HFF-Myc (cell line): ENCODE measurements around the gene FFAR1.

ENCODE experiments used
- DNase-seq: peaks from one replicate; pipeline ENCODE4 v3.0.0-alpha.2; 2011; ENCODE audit warnings: low read depth; ENCODE audit errors: extremely low read depth
- H3K4me3 ChIP-seq: replicated peaks from 2 replicates; pipeline ENCODE4 v1.5.1; 2011; ENCODE audit warnings: low read depth, mild to moderate bottlenecking, control low read depth, low read length
- TF ChIP-seq, protein P1 (sequence below): IDR thresholded peaks from 2 replicates; pipeline ENCODE4 v1.5.1; 2012; ENCODE audit warnings: mild to moderate bottlenecking, low read depth, low read length, control low read depth; ENCODE audit errors: missing control alignments

FFAR1 gene

DNA sequence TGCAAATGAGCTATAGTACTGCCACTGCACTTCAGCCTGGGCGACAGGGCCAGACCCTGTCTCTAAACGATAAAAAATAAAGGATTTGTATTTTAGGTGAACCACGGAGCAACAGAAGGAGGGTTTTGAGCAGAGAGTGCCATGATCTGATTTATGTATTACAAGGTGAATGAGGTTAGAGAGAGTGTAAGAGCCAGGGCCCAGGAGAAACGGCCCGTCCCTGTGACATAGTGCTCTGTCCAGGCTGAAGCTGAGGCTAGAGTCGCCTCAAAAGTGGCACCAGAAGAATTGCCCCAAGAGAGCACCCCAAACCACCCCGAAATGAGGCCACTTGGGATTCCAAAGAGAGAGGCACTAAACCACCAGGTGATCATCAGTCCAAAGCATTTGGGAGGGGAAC, 38.8 kb upstream of the FFAR1 start:
- TF ChIP-seq, protein P1, sequence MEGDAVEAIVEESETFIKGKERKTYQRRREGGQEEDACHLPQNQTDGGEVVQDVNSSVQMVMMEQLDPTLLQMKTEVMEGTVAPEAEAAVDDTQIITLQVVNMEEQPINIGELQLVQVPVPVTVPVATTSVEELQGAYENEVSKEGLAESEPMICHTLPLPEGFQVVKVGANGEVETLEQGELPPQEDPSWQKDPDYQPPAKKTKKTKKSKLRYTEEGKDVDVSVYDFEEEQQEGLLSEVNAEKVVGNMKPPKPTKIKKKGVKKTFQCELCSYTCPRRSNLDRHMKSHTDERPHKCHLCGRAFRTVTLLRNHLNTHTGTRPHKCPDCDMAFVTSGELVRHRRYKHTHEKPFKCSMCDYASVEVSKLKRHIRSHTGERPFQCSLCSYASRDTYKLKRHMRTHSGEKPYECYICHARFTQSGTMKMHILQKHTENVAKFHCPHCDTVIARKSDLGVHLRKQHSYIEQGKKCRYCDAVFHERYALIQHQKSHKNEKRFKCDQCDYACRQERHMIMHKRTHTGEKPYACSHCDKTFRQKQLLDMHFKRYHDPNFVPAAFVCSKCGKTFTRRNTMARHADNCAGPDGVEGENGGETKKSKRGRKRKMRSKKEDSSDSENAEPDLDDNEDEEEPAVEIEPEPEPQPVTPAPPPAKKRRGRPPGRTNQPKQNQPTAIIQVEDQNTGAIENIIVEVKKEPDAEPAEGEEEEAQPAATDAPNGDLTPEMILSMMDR, result no peak
- H3K4me3 ChIP-seq, result no peak overlapping the region
- no peak for DNase-seq

DNA sequence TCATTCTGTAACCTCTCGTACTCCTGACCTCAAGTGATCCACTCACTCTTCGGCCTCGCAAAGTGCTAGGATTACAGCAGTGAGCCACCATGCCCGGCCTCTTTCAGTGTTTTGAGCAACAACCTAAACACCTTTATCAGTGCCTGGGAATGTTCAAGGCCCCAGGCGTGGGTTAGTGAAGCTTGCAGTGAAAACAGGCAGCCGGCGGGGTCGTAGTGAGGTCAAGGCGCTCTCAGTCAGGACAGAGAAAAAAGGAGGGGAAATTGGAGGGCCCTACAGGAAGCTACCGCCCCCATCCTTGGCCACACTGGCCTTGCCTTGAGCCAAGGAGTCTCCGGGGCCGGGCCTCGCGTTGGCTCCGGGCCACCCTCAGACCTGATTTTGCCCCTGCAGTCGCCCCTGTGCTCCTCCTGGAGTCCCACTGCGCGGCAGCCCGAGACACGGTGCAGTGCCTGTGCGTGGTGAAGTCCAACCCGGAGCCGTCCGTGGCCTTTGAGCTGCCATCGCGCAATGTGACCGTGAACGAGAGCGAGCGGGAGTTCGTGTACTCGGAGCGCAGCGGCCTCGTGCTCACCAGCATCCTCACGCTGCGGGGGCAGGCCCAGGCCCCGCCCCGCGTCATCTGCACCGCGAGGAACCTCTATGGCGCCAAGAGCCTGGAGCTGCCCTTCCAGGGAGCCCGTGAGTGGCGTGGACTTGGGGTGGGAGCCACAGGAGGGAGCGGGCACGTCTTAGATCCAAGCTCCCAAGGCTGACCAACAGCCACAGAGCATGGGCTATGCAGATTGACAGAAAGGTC, 38.0 kb upstream of the FFAR1 start:
- TF ChIP-seq, protein P1, result no peak
- no peak for DNase-seq
- no peak overlapping the region for H3K4me3 ChIP-seq

DNA sequence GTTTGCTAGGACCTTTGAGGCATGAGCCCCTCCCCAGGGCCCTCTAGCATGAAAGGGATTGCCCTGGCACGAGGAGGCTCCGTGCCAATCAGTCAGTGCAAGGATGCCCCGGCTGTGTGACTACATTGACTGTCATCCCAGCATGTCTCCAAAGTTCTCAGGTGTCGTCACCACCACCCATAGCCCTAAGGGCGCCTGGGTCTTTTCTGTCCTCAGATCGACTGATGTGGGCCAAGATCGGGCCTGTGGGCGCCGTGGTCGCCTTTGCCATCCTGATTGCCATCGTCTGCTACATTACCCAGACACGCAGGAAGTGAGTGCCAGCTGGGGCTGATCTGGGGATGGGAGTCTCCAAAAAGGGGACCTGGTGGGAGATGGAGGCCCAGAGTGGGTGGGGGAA, 37.4 kb upstream of the FFAR1 start:
- no peak overlapping the region for H3K4me3 ChIP-seq
- no peak for DNase-seq
- TF ChIP-seq, protein P1, result no peak

DNA sequence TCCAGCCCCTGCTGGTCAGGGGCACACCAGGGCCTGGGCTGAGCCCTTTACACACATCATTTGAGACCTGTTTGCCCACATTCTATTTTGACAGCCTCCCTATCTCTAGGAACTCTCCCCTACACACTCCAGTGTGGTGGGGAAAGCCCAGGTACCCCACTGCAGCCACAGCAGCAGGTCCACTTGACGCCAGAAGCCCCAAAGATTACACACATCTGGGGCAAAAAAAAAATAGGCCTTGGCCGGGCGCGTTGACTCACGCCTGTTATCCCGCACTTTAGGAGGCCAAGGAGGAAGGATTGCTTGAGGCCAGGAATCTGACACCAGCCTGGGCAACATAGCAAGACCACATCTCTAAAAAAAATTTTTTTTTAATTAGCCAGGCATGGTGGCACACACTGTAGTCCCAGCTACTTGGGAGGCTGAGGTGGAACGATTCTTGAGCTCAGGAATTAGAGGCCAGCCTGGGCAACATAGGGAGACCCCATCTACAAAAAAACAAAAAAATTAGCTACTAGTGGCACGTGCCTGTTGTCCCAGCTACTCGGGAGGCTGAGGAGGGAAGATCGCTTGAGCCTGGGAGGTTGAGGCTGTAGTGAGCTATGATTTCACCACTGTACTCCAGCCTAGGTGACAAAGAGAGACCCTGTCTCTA, 36.8 kb upstream of the FFAR1 start:
- TF ChIP-seq, protein P1, result no peak
- DNase-seq, result no peak

DNA sequence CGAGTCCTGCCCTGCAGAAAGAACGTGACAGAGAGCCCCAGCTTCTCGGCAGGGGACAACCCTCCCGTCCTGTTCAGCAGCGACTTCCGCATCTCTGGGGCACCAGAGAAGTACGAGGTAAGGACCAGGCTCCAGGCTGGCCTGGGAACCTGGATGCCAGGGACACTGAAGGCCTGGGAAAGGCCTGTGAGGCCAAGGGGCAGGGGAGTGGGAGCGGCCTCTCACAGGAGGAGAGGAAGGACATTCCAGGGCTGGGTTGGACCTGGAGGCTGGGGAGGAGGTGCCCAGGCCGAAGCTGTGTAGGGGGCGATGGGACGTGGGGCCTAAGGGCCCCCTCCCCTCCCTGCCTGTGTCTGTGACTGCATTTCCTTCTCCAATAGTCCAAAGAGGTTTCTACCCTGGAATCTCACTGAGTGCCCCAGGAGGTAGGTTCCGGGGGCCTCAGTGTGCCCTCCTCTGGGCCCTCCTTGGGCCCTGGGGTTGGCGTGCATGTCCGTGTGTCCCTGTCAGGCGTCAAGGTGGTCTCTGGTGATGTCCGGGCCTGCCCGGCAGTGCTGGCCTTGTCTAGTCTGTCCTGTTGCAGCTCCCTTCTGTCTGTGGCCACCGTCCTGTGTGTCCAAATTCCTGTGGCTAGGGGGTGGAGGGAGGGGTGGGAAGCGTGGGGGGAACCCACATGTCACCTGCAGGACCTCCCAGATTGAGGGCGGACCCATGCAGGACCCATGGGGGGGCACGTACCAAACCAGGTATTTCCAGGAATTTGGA, 35.6 kb upstream of the FFAR1 start:
- TF ChIP-seq, protein P1, result no peak
- no peak for DNase-seq
- H3K4me3 ChIP-seq, result no peak overlapping the region

More for the DNA sequence above, 36.8 kb upstream of the FFAR1 start:
- no peak overlapping the region for H3K4me3 ChIP-seq

DNA sequence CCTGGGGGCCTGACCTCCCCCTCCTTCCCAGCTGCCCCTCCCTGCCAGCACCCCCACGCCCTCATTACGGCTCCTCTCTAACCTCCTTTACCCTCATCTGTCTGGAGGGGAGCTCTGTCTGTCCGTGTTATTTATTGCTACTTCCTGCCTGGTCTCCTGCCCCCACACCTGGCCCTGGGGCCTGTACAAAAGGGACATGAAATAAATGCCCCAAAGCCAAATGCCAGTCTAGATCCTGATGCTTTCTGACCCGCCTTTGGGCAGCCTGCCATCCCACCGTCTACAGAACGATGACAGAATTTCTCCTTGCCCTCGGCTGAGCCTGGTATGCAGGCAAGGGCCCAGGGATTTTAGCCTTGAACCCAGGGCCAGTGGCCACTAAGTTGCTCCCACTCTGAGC, 34.1 kb upstream of the FFAR1 start:
- DNase-seq, result no peak
- no peak overlapping the region for H3K4me3 ChIP-seq
- TF ChIP-seq, protein P1, result no peak
